Neuron (in vitro differentiated cells): ENCODE data around the gene DDX19B.

Source experiments
- H2AFZ ChIP-seq: one replicate; pipeline ENCODE4 v1.6.1; 2013; ENCODE audit warnings: low read depth, mild to moderate bottlenecking, inconsistent platforms, low read length, moderate library complexity
- H3K27me3 ChIP-seq: one replicate; pipeline ENCODE4 v1.6.1; 2013; ENCODE audit warnings: low read length; ENCODE audit not compliant: insufficient read depth
- H3K36me3 ChIP-seq: one replicate; pipeline ENCODE4 v1.6.1; 2013; ENCODE audit warnings: low read length; ENCODE audit not compliant: insufficient read depth
- H3K4me1 ChIP-seq: one replicate; pipeline ENCODE4 v1.6.1; 2013; ENCODE audit warnings: low read length; ENCODE audit not compliant: insufficient read depth
- H3K4me3 ChIP-seq: 2 replicates; pipeline ENCODE4 v1.5.1; 2013; ENCODE audit warnings: mild to moderate bottlenecking, low read length, moderate library complexity
- H3K9me3 ChIP-seq: one replicate; pipeline ENCODE4 v1.6.1; 2013; ENCODE audit warnings: low read length

Gene DDX19B

DNA sequence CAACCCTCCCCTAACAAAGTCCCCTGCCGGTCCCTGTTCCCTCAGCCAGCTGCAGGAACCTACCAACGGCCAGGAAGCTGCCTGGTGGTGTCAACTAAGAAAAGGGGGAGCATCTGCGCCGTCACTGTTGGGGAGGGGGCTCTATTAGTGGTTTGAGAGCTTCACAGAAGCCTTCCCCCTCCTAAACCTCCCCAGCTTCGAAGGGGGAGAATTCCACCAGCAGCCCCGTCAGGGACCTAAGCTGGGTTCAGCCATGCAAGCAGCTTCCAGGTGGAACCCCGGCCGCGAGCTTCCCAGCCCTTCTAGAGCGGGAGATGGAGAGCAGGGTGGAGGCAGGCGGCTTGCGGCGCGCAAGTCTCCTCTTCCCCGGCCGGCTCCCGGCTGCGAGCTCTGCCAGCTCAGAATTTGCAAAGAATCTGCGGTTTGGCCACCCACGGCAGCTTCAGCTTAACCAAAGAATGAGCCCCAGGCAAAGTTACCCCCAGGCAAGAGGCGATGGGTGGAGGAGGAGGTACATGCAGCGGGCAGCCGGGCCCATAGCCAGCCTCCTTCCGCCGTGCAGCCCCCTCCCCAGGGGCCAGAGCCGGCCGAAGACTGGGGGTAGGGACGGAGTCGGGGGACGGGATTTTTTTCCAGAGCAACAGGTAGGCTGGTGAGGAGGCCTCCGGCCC is 81.4 kb downstream of the DDX19B start:
- Histone ChIP-seq H3K9me3 (no peaks in the 10 kb centered on the region), H3K4me1 (peaks cover 9% of the 10 kb centered on the region), H3K4me3 (peak overlapping the region; percentile 85), H3K36me3 (peaks cover 24% of the 10 kb centered on the region), H3K27me3 (no peaks in the 10 kb centered on the region), H2AFZ (no peak overlapping the region)

GRCh38 chr16:70380919-70381603 is 82.1 kb downstream of the DDX19B start:
- Histone ChIP-seq H2AFZ (peak overlapping the region; percentile 77), H3K4me3 (peak overlapping the region; percentile 85), H3K36me3 (peaks cover 21% of the 10 kb centered on the region), H3K27me3 (no peaks in the 10 kb centered on the region), H3K9me3 (no peaks in the 10 kb centered on the region), H3K4me1 (peaks cover 9% of the 10 kb centered on the region)

DNA sequence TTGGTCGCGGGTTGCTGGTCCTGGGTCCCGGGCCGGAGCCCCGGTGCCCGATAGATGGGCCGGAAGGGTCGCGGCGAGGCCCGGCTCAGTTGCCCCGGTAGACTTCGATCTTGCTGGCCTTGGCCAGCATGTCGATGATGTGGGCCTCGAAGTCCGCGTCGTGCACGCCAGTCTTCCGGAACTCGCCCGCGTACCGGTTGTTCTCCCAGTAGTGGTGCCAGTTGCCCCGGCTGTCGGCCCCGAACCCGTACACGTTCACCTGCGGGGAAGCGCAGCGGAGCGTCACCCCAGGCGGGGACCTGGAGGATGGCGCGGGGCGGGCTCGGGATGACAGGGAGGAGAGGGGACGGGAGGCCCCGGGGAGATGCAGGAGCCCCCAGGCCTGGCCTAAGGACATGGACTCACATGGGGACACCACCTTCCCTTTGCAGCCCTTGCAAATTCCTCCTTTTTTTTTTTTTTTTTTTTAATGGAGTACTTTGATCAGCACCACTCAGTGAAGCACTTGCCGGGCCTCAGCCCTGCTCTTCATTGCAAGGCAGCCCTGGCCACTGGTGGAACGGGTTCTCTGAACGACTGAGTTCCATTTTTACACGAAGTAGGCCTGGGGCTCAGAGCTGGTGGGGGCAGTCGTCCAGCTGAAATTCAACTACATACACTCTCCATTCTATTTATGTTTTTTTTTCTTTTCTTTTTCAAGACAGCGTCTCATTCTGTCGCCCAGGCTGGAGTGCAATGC is 82.8 kb downstream of the DDX19B start:
- Histone ChIP-seq H3K4me3 (peak overlapping the region; percentile 28), H3K27me3 (no peaks in the 10 kb centered on the region), H3K36me3 (peaks cover 21% of the 10 kb centered on the region)

DNA sequence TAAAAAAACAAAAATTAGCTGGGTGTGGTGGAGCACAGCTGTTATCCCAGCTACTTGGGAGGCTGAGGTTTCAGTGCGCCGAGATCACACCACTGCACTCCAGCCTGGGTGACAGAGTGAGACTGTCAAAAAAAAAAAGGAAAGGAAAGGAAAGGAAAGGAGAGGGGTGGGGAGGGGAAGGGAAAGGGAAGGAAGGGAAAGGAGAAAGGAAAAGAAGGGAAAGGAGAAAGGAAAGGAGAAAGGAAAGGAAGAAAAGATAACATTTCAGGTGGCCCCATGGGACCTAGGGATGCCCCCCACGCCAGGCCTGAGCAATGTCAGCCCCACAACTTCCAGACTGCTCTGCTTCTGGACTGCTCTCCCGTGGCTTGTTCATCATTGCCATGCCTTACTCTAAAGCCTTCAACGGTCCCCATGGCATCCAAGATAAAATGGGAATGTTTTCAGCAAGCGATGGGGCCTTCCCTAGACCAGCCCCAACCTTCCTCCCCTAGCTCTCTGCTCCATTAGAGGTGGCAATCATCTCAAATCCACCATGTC is 84.5 kb downstream of the DDX19B start:
- no peak overlapping the region for H2AFZ ChIP-seq
- no peak overlapping the region for H3K4me3 ChIP-seq
- peaks cover 9% of the 10 kb centered on the region for H3K4me1 ChIP-seq
- peaks cover 33% of the 10 kb centered on the region for H3K36me3 ChIP-seq
- no peaks in the 10 kb centered on the region for H3K9me3 ChIP-seq
- no peaks in the 10 kb centered on the region for H3K27me3 ChIP-seq

More for the DNA sequence above, 82.8 kb downstream of the DDX19B start:
- Histone ChIP-seq H3K9me3 (no peaks in the 10 kb centered on the region), H3K4me1 (peaks cover 9% of the 10 kb centered on the region), H2AFZ (peak overlapping the region; percentile 77)
